OCI-LY1 (cell line): ENCODE measurements around the gene THUMPD1.

Experiments used
- H2AFZ ChIP-seq: fragments of 200-600 bp; sonication (generic), shearing (Covaris generic); 2 replicates; pipeline ENCODE4 v1.6.0; 2014; ENCODE audit warnings: antibody characterized with exemption, mild to moderate bottlenecking, low read length
- H3F3A ChIP-seq: fragments of 200-600 bp; sonication (generic), shearing (Covaris generic); 2 replicates; pipeline ENCODE4 v1.6.0; 2014; ENCODE audit warnings: mild to moderate bottlenecking, antibody characterized with exemption, low read length, moderate library complexity; ENCODE audit not compliant: insufficient read depth
- H3K27ac ChIP-seq: fragments of 200-600 bp; sonication (generic); 2 replicates; pipeline ENCODE4 v1.5.1; 2014; ENCODE audit warnings: low read length, mixed run types, mild to moderate bottlenecking, low read depth; ENCODE audit not compliant: poor library complexity, severe bottlenecking
- H3K27me3 ChIP-seq: fragments of 200-600 bp; sonication (generic); 2 replicates; pipeline ENCODE4 v1.6.0; 2014; ENCODE audit warnings: antibody characterized with exemption, mild to moderate bottlenecking, low read length, moderate library complexity; ENCODE audit not compliant: insufficient read depth
- H3K36me3 ChIP-seq: fragments of 200-600 bp; sonication (generic); 2 replicates; pipeline ENCODE4 v1.6.1; 2014; ENCODE audit warnings: mild to moderate bottlenecking, antibody characterized with exemption, low read length, moderate library complexity, mixed read lengths; ENCODE audit not compliant: insufficient read depth
- H3K4me1 ChIP-seq: fragments of 200-600 bp; sonication (generic); 2 replicates; pipeline ENCODE4 v1.5.1; 2014; ENCODE audit warnings: mild to moderate bottlenecking, low read length, moderate library complexity; ENCODE audit not compliant: insufficient read depth, severe bottlenecking
- H3K4me2 ChIP-seq: fragments of 200-600 bp; sonication (generic), shearing (Covaris generic); 2 replicates; pipeline ENCODE4 v1.6.1; 2014; ENCODE audit warnings: low read length
- H3K4me3 ChIP-seq: fragments of 200-600 bp; sonication (generic); 2 replicates; pipeline ENCODE4 v1.5.1; 2014; ENCODE audit warnings: low read length, low read depth, mild to moderate bottlenecking, mixed read lengths; ENCODE audit not compliant: poor library complexity, severe bottlenecking
- H3K79me2 ChIP-seq: fragments of 200-600 bp; shearing (Covaris generic); 2 replicates; pipeline ENCODE4 v1.6.1; 2016; ENCODE audit warnings: mixed run types, low read length, mixed read lengths; ENCODE audit not compliant: insufficient read depth
- H3K9ac ChIP-seq: fragments of 200-600 bp; sonication (generic), shearing (Covaris generic); 2 replicates; pipeline ENCODE4 v1.6.1; 2014; ENCODE audit warnings: mild to moderate bottlenecking, low read length, mixed read lengths
- H3K9me2 ChIP-seq: fragments of 200-600 bp; sonication (generic), shearing (Covaris generic); 2 replicates; pipeline ENCODE4 v1.6.1; 2014; ENCODE audit warnings: low read depth, mild to moderate bottlenecking, low read length, mixed read lengths
- H3K9me3 ChIP-seq: fragments of 200-600 bp; shearing (Covaris generic); 2 replicates; pipeline ENCODE4 v1.6.1; 2014; ENCODE audit warnings: low read length, mixed read lengths
- H4K20me1 ChIP-seq: fragments of 200-600 bp; sonication (generic), shearing (Covaris generic); 2 replicates; pipeline ENCODE4 v1.6.0; 2016; ENCODE audit warnings: mild to moderate bottlenecking, low read length; ENCODE audit not compliant: insufficient read depth
- CTCF ChIP-seq: fragments of 200-600 bp; sonication (generic), shearing (Covaris generic); IDR thresholded peaks from 2 replicates; pipeline ENCODE4 v1.5.1; 2017; ENCODE audit warnings: mild to moderate bottlenecking, antibody characterized with exemption, low read length, moderate library complexity, mixed read lengths
- EZH2 ChIP-seq: fragments of 200-600 bp; sonication (generic), shearing (Covaris generic); IDR thresholded peaks from 2 replicates; pipeline ENCODE4 v1.8.0; 2017; ENCODE audit warnings: borderline replicate concordance, mixed run types, mild to moderate bottlenecking, antibody characterized with exemption, low read length, moderate library complexity, mixed read lengths

Gene THUMPD1

GRCh38 chr16:20746461-20746860 is 4.8 kb upstream of the THUMPD1 start:
- TF ChIP-seq CTCF (no peak), EZH2 (no peak)
- Histone ChIP-seq H3K27ac (no peak overlapping the region), H3K36me3 (no peaks in the 10 kb centered on the region), H3K79me2 (no peaks in the 10 kb centered on the region), H3K9me3 (peaks cover 11% of the 10 kb centered on the region), H3K9me2 (no peaks in the 10 kb centered on the region), H3K4me2 (no peak overlapping the region), H3K9ac (no peak overlapping the region), H3K4me1 (no peaks in the 10 kb centered on the region), H2AFZ (no peak overlapping the region), H3F3A (no peaks in the 10 kb centered on the region), H3K4me3 (no peak overlapping the region), H3K27me3 (no peaks in the 10 kb centered on the region), H4K20me1 (no peaks in the 10 kb centered on the region)

DNA sequence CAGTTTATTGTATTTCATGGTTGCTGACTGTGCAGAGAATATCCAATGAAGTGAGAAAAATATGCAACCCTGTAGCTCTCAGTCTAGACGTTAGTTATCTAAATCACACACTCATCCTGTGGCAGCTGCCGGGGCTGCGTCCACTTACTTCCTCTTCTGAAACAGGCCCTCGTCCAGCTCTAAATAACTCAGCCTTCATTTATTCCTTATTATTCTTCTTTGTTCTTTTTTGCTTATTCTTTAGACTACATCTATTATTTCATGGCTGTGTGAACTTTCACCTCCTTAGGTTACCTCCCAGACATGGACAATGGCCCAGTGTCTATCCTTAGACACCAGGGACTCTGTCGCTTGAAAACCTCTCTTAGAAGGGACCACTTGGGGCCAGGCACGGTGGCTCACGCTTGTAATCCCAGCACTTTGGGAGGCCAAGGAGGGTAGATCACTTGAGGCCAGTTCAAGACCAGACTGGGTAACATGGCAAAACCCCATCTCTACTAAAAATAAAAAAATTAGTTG is 3.4 kb upstream of the THUMPD1 start:
- no peaks in the 10 kb centered on the region for H3K36me3 ChIP-seq
- no peak overlapping the region for H3K4me2 ChIP-seq
- peaks cover 3% of the 10 kb centered on the region for H4K20me1 ChIP-seq
- no peaks in the 10 kb centered on the region for H3K27me3 ChIP-seq
- no peaks in the 10 kb centered on the region for H3F3A ChIP-seq
- H3K27ac ChIP-seq, result no peak overlapping the region
- TF ChIP-seq EZH2 (no peak), CTCF (no peak)
- H3K4me1 ChIP-seq, result peaks cover 10% of the 10 kb centered on the region
- peaks cover 11% of the 10 kb centered on the region for H3K9me3 ChIP-seq
- no peaks in the 10 kb centered on the region for H3K9me2 ChIP-seq
- no peak overlapping the region for H3K9ac ChIP-seq
- no peak overlapping the region for H3K4me3 ChIP-seq
- no peak overlapping the region for H2AFZ ChIP-seq
- peaks cover 11% of the 10 kb centered on the region for H3K79me2 ChIP-seq

- H2AFZ ChIP-seq, result no peak overlapping the region
- no peak overlapping the region for H3K4me2 ChIP-seq
- H3K9ac ChIP-seq, result no peak overlapping the region
- H4K20me1 ChIP-seq, result peaks cover 3% of the 10 kb centered on the region
- no peaks in the 10 kb centered on the region for H3F3A ChIP-seq
- no peaks in the 10 kb centered on the region for H3K9me2 ChIP-seq
- TF ChIP-seq EZH2 (no peak), CTCF (no peak)
- H3K4me3 ChIP-seq, result no peak overlapping the region
- H3K36me3 ChIP-seq, result peaks cover 4% of the 10 kb centered on the region; the same call in 1 of the 2 replicates
- H3K79me2 ChIP-seq, result peaks cover 13% of the 10 kb centered on the region
- no peak overlapping the region for H3K27ac ChIP-seq
- no peaks in the 10 kb centered on the region for H3K27me3 ChIP-seq
- H3K4me1 ChIP-seq, result peaks cover 13% of the 10 kb centered on the region
- H3K9me3 ChIP-seq, result peaks cover 11% of the 10 kb centered on the region
Observed at GRCh38 chr16:20743591-20743990, 2.0 kb upstream of the THUMPD1 start.
